GM19240 (cell line): ENCODE measurements around the gene KLHL3.

Experiments used
- DNase-seq: peaks from one replicate; pipeline ENCODE4 v3.0.0; 2011; ENCODE audit warnings: low spot score; ENCODE audit not compliant: insufficient read length

KLHL3 gene

GRCh38 chr5:137636099-137636498, 99.8 kb downstream of the KLHL3 start:
- no peak for DNase-seq

- no peak for DNase-seq
Measured at GRCh38 chr5:137635521-137635921, 100.4 kb downstream of the KLHL3 start.

GRCh38 chr5:137633896-137634295, 102.0 kb downstream of the KLHL3 start:
- DNase-seq, result no peak

- DNase-seq, result no peak
Measured at GRCh38 chr5:137632716-137633115, 103.2 kb downstream of the KLHL3 start.

- DNase-seq, result no peak
Measured at GRCh38 chr5:137631453-137631852, 104.4 kb downstream of the KLHL3 start.

- no peak for DNase-seq
Measured at GRCh38 chr5:137630972-137631370, 104.9 kb downstream of the KLHL3 start.

GRCh38 chr5:137630216-137630971, 105.5 kb downstream of the KLHL3 start:
- no peak for DNase-seq

GRCh38 chr5:137629646-137630045, 106.2 kb downstream of the KLHL3 start:
- peak; percentile 59 for DNase-seq

- no peak for DNase-seq
Measured at GRCh38 chr5:137627706-137628105, 108.2 kb downstream of the KLHL3 start.

GRCh38 chr5:137627293-137627692, 108.6 kb downstream of the KLHL3 start:
- no peak for DNase-seq

GRCh38 chr5:137624786-137625349, 111.0 kb downstream of the KLHL3 start:
- no peak for DNase-seq

GRCh38 chr5:137622850-137623249, 113.0 kb downstream of the KLHL3 start:
- DNase-seq, result no peak

- no peak for DNase-seq
Measured at GRCh38 chr5:137621861-137622823, 113.7 kb downstream of the KLHL3 start.

GRCh38 chr5:137621306-137621705, 114.6 kb downstream of the KLHL3 start:
- DNase-seq, result no peak

- DNase-seq, result no peak
Measured at GRCh38 chr5:137619191-137619870, 116.6 kb downstream of the KLHL3 start.

GRCh38 chr5:137618476-137618875, 117.4 kb downstream of the KLHL3 start:
- DNase-seq, result no peak

GRCh38 chr5:137617528-137618205, 118.2 kb downstream of the KLHL3 start:
- DNase-seq, result no peak

- no peak for DNase-seq
Measured at GRCh38 chr5:137616046-137616445, 119.8 kb downstream of the KLHL3 start.

- DNase-seq, result no peak
Measured at GRCh38 chr5:137615171-137615775, 120.6 kb downstream of the KLHL3 start.

GRCh38 chr5:137613554-137614265, 122.2 kb downstream of the KLHL3 start:
- no peak for DNase-seq
